Mammary epithelial cell (primary cell): Measurements from ENCODE around the gene PALLD.

Experiments used
- EZH2 ChIP-seq: IDR thresholded peaks from 2 replicates; pipeline ENCODE4 v1.6.1; 2012; ENCODE audit warnings: low read length, inconsistent platforms, borderline replicate concordance
- TF ChIP-seq, protein P1 (sequence below), 2 donors: IDR thresholded peaks in 1 of 2; conservative IDR thresholded peaks in 1 of 2; 2 replicates each; pipeline ENCODE4 v1.5.1; 2011 to 2012; ENCODE audit warnings: inconsistent platforms in 2 of 2, low read length in 2 of 2, mild to moderate bottlenecking in 2 of 2, control low read depth in 1 of 2, low read depth in 1 of 2; ENCODE audit not compliant: insufficient read depth in 1 of 2; ENCODE audit errors: extremely low read depth in 1 of 2

DNA sequence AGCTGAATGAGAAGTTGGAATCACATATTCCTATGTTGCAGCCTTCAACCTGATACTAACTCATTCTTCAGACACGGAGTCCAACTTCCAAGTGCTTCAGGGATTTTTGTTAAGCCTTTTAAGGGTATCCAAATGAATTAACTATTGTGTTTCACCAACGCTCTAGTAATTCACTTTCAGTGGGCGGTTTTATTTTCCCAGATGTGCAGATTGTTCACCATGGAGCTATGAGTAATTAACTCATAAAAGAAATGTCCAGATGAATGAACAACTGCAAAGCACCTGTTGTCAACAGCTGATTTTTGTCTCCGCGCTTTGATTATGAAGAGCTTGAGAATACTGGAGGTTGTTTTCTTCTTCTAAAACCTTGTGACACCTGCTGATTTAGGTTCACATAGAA is 325.6 kb downstream of the PALLD start:
- TF ChIP-seq, protein P1, sequence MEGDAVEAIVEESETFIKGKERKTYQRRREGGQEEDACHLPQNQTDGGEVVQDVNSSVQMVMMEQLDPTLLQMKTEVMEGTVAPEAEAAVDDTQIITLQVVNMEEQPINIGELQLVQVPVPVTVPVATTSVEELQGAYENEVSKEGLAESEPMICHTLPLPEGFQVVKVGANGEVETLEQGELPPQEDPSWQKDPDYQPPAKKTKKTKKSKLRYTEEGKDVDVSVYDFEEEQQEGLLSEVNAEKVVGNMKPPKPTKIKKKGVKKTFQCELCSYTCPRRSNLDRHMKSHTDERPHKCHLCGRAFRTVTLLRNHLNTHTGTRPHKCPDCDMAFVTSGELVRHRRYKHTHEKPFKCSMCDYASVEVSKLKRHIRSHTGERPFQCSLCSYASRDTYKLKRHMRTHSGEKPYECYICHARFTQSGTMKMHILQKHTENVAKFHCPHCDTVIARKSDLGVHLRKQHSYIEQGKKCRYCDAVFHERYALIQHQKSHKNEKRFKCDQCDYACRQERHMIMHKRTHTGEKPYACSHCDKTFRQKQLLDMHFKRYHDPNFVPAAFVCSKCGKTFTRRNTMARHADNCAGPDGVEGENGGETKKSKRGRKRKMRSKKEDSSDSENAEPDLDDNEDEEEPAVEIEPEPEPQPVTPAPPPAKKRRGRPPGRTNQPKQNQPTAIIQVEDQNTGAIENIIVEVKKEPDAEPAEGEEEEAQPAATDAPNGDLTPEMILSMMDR (conservative IDR thresholded peaks at IDR 0.05 in 1 of 2, IDR thresholded peaks at IDR 0.05 in 1 of 2; ENCODE audit: extremely low read depth in 1 of 2, insufficient read depth in 1 of 2, low read depth in 1 of 2, low read length in 2 of 2) = no peak
- TF ChIP-seq EZH2 = no peak
